ENCODE results near the gene SLC6A3. TPM values are rescaled to one million over a fixed set of nuclear protein-coding genes. Genes with fewer than 3 reads are reported as not detected.

SLC6A3 gene
- total RNA-seq, 4 donors from 2014 or later = 0.20 to 0.90 TPM; not detected in 2

GRCh38 chr5:1412163-1412562, 33.1 kb downstream of the SLC6A3 start:
- H3K4me1 ChIP-seq = no peaks in the 10 kb centered on the region
- H3K9me3 ChIP-seq = no peaks in the 10 kb centered on the region
- WGBS, 2 donors = 28 to 47% methylated on average over 9 to 16 of the region's 16 CpGs
- no peaks in the 10 kb centered on the region for H3K36me3 ChIP-seq
- H3K4me3 ChIP-seq = no peak overlapping the region
- TF ChIP-seq POLR2A (IDR thresholded peaks at IDR 0.05) (no peak), EP300 (IDR thresholded peaks at IDR 0.05) (no peak), CTCF (IDR thresholded peaks at IDR 0.05) (no peak)
- no peak for DNase-seq (ENCODE audit: low spot score in 2 of 2)
- H3K27ac ChIP-seq = no peak overlapping the region
- H3K27me3 ChIP-seq = peaks cover 0 to 12% of the 10 kb centered on the region in 2 donors

GRCh38 chr5:1411099-1411498, 34.1 kb downstream of the SLC6A3 start:
- DNase-seq (ENCODE audit: low spot score in 2 of 2) = no peak
- H3K27me3 ChIP-seq = peaks cover 0 to 12% of the 10 kb centered on the region in 2 donors
- H3K27ac ChIP-seq = no peak overlapping the region

GRCh38 chr5:1410156-1411014, 34.9 kb downstream of the SLC6A3 start:
- peaks cover 0 to 12% of the 10 kb centered on the region in 2 donors for H3K27me3 ChIP-seq
- no peaks in the 10 kb centered on the region for H3K4me1 ChIP-seq
- no peak overlapping the region for H3K4me3 ChIP-seq
- no peak overlapping the region for H3K27ac ChIP-seq
- no peak for TF ChIP-seq POLR2A (IDR thresholded peaks at IDR 0.05)
- no peak for TF ChIP-seq EP300 (IDR thresholded peaks at IDR 0.05)
- TF ChIP-seq CTCF (IDR thresholded peaks at IDR 0.05) = no peak
- H3K9me3 ChIP-seq = no peaks in the 10 kb centered on the region
- 80 to 87% methylated on average over 17 to 21 of the region's 21 CpGs for WGBS, 2 donors
- no peak for DNase-seq (ENCODE audit: low spot score in 2 of 2)
- no peaks in the 10 kb centered on the region for H3K36me3 ChIP-seq

More at GRCh38 chr5:1411099-1411498, 34.1 kb downstream of the SLC6A3 start:
- TF ChIP-seq POLR2A (IDR thresholded peaks at IDR 0.05) = no peak
- no peak for TF ChIP-seq EP300 (IDR thresholded peaks at IDR 0.05)
- Histone ChIP-seq H3K9me3 (no peaks in the 10 kb centered on the region), H3K36me3 (no peaks in the 10 kb centered on the region), H3K4me1 (no peaks in the 10 kb centered on the region), H3K4me3 (no peak overlapping the region)
- 84 to 89% methylated on average over 15 to 22 of the region's 22 CpGs for WGBS, 2 donors

GRCh38 chr5:1409381-1410110, 35.7 kb downstream of the SLC6A3 start:
- Histone ChIP-seq H3K4me3 (no peak overlapping the region), H3K4me1 (no peaks in the 10 kb centered on the region), H3K27ac (no peak overlapping the region), H3K9me3 (no peaks in the 10 kb centered on the region), H3K27me3 (peaks cover 0 to 12% of the 10 kb centered on the region in 2 donors), H3K36me3 (no peaks in the 10 kb centered on the region)
- TF ChIP-seq EP300 (IDR thresholded peaks at IDR 0.05) (no peak), POLR2A (IDR thresholded peaks at IDR 0.05) (no peak), CTCF (IDR thresholded peaks at IDR 0.05) (no peak)
- DNase-seq (ENCODE audit: low spot score in 2 of 2) = no peak
- 71 to 82% methylated on average over 25 of the region's 33 CpGs for WGBS, 2 donors

- Histone ChIP-seq H3K9me3 (no peaks in the 10 kb centered on the region), H3K4me1 (no peaks in the 10 kb centered on the region), H3K27ac (no peak overlapping the region), H3K4me3 (no peak overlapping the region), H3K36me3 (no peaks in the 10 kb centered on the region), H3K27me3 (peaks cover 0 to 12% of the 10 kb centered on the region in 2 donors)
- DNase-seq (ENCODE audit: low spot score in 2 of 2) = no peak
- WGBS, 2 donors = 63 to 64% methylated on average over 35 of the region's 35 CpGs
- TF ChIP-seq CTCF (IDR thresholded peaks at IDR 0.05) (no peak), POLR2A (IDR thresholded peaks at IDR 0.05) (no peak), EP300 (IDR thresholded peaks at IDR 0.05) (no peak)
These were observed 38.3 kb downstream of the SLC6A3 start for GRCh38 chr5:1406681-1407640.

Measured in tibial nerve (tissue), 4 donors.